Measurements from ENCODE around the gene RBM19.

GRCh38 chr12:113796066-113796827 is 169.9 kb downstream of the RBM19 start:
- TF ChIP-seq, protein P1, sequence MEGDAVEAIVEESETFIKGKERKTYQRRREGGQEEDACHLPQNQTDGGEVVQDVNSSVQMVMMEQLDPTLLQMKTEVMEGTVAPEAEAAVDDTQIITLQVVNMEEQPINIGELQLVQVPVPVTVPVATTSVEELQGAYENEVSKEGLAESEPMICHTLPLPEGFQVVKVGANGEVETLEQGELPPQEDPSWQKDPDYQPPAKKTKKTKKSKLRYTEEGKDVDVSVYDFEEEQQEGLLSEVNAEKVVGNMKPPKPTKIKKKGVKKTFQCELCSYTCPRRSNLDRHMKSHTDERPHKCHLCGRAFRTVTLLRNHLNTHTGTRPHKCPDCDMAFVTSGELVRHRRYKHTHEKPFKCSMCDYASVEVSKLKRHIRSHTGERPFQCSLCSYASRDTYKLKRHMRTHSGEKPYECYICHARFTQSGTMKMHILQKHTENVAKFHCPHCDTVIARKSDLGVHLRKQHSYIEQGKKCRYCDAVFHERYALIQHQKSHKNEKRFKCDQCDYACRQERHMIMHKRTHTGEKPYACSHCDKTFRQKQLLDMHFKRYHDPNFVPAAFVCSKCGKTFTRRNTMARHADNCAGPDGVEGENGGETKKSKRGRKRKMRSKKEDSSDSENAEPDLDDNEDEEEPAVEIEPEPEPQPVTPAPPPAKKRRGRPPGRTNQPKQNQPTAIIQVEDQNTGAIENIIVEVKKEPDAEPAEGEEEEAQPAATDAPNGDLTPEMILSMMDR (IDR thresholded peaks at IDR 0.05; ENCODE audit: insufficient read depth, low read length), result no peak
- TF ChIP-seq GABPA (IDR thresholded peaks at IDR 0.05; ENCODE audit: low read depth), result no peak
- TF ChIP-seq POLR2AphosphoS5 (IDR thresholded peaks at IDR 0.05; ENCODE audit: low read depth), result no peak
- TF ChIP-seq, protein P2, sequence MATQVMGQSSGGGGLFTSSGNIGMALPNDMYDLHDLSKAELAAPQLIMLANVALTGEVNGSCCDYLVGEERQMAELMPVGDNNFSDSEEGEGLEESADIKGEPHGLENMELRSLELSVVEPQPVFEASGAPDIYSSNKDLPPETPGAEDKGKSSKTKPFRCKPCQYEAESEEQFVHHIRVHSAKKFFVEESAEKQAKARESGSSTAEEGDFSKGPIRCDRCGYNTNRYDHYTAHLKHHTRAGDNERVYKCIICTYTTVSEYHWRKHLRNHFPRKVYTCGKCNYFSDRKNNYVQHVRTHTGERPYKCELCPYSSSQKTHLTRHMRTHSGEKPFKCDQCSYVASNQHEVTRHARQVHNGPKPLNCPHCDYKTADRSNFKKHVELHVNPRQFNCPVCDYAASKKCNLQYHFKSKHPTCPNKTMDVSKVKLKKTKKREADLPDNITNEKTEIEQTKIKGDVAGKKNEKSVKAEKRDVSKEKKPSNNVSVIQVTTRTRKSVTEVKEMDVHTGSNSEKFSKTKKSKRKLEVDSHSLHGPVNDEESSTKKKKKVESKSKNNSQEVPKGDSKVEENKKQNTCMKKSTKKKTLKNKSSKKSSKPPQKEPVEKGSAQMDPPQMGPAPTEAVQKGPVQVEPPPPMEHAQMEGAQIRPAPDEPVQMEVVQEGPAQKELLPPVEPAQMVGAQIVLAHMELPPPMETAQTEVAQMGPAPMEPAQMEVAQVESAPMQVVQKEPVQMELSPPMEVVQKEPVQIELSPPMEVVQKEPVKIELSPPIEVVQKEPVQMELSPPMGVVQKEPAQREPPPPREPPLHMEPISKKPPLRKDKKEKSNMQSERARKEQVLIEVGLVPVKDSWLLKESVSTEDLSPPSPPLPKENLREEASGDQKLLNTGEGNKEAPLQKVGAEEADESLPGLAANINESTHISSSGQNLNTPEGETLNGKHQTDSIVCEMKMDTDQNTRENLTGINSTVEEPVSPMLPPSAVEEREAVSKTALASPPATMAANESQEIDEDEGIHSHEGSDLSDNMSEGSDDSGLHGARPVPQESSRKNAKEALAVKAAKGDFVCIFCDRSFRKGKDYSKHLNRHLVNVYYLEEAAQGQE (IDR thresholded peaks at IDR 0.05; ENCODE audit: insufficient replicate concordance, low read depth), result no peak
- TF ChIP-seq SPI1 (IDR thresholded peaks at IDR 0.05; ENCODE audit: borderline replicate concordance, low read depth), result no peak

All from HL-60 (cell line).